Erythroblast (primary cell): ENCODE results near the gene ADAMTS12.
A peak's percentile ranks its signal among the peaks of the same experiment; 100 is the strongest.

Experiments used
- DNase-seq, 2 experiments: peaks; one replicate each; lab custom pipeline; 2025; lab: John Stamatoyannopoulos, UW
- GATA1 ChIP-seq: IDR thresholded peaks from 2 replicates; pipeline ENCODE4 v1.6.1; 2011; ENCODE audit warnings: low read depth, mild to moderate bottlenecking, control low read depth, low read length, moderate library complexity
- POLR2A ChIP-seq: IDR thresholded peaks from 2 replicates; pipeline ENCODE4 v1.6.1; 2011; ENCODE audit warnings: mild to moderate bottlenecking, low read length

Gene ADAMTS12

DNA sequence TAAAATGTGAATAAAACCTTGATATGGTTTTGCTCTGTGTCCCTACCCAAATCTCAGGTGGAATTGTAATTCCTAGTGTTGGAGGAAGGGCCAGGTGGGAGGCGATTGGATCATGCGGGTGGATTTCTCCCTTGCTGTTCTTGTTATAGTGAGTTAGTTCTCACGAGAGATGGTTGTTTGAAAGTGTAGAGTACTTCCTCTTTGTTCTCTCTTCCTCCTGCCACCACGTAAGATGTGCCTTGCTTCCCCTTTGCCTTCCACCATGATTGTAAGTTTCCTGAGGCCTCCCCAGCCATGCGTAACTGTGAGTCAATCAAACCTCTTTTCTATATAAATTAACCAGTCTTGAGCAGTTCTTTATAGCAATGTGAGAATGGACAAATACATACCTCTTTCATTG, 416.1 kb downstream of the ADAMTS12 start:
- TF ChIP-seq POLR2A (no peak), GATA1 (no peak)

GRCh38 chr5:33474931-33475499, 416.8 kb downstream of the ADAMTS12 start:
- peak; percentile 49 to 81 for DNase-seq
- TF ChIP-seq POLR2A: no peak
- TF ChIP-seq GATA1: no peak

More for the DNA sequence above, 416.1 kb downstream of the ADAMTS12 start:
- DNase-seq: no peak

GRCh38 chr5:33474004-33474403, 417.8 kb downstream of the ADAMTS12 start:
- DNase-seq: no peak
- TF ChIP-seq POLR2A: no peak
- TF ChIP-seq GATA1: no peak
